NCI-H146 (cell line): ENCODE results near the gene AVL9.
A peak's percentile ranks its signal among the peaks of the same experiment; 100 is the strongest.
"Not testable (repeated sequence)": the region's sequence is repeated elsewhere in the genome, so short reads cannot be mapped to it uniquely, and the experiment has no call there.

Source experiments
- DNase-seq: peaks from one replicate; lab custom pipeline; 2025; lab: John Stamatoyannopoulos, UW

AVL9 gene

DNA sequence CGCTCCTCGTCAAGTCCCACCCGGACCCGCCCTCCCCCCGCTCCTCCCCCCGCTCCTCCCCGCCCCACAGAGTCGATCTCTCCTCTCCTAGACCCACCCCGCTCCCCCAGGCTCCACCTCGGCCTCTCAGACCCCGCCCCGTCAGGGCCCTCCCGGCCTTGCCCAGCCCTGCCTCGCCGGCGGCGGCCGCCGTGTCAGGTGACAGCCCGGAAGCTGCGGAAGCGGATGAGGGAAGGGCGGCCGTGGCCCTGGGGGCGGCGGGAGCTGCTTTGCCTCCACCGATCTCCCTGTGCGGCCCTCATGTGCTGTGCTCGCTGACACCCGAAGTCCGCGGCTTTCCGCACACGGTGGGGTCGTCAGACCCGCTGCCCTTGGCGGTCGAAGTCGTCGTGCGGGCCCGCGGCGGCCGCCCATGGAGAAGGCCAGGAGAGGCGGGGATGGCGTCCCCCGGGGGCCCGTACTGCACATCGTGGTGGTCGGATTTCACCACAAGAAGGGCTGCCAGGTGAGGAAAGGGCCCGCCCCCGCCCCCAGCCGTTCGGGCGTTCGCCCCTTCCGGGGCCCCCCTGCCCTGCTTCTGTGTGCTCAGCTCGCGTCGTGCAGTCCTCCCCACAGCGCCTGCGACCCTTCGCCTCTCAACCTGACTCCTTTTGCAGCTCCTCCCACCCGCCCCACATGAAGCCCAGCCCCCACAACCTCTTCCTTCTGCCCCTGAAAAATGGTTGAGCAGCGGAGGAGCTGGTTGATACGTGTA is at the start of gene AVL9:
AVL9 (plus strand) TSS at position 192 of the 754 bp plus-strand sequence; CDS start at position 413, 221 bp downstream.
- peak; percentile 97 for DNase-seq

DNA sequence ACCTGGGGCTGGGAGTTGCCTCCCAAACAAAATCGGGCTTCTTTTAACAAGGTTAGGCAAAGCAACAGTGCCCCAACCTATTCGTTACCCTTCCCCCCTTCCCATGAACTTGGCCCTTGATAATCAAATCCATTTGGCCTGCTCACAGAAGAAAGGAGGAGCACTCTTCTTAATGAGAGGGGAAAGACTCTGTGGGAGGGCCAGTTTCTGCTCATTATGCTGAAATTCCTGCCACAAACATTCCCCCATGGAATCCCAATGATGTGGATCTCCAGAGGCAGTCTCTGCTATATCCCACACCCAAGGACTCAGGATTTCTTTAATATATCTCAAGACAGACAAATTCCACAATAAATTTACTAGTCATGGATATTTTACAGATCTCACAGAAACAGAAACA is 48.1 kb upstream of the AVL9 start:
- no peak for DNase-seq

- DNase-seq, result no peak
Measured at GRCh38 chr7:32453341-32454011, 41.8 kb upstream of the AVL9 start.

DNA sequence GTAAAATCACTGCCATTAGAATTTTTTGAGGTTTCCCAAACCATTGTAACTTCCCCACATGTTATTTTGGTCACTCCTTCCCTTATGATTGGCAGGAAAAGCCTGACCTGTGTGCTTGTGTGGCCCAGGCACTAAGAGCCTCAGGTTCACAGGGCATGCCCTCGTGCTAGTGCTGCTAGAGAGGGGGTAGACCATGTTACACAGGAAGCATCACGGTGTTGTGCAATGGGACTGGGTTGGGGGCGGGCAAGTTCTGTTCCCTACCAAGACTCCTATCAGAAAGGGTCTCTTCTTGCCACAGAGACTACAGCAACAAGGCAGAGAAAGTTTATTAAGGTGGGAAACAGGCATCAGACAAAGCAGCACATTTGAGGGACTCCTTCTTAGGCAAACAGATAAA is 37.3 kb upstream of the AVL9 start:
- no peak for DNase-seq

GRCh38 chr7:32459788-32460187 is 35.5 kb upstream of the AVL9 start:
- DNase-seq, result no peak

DNA sequence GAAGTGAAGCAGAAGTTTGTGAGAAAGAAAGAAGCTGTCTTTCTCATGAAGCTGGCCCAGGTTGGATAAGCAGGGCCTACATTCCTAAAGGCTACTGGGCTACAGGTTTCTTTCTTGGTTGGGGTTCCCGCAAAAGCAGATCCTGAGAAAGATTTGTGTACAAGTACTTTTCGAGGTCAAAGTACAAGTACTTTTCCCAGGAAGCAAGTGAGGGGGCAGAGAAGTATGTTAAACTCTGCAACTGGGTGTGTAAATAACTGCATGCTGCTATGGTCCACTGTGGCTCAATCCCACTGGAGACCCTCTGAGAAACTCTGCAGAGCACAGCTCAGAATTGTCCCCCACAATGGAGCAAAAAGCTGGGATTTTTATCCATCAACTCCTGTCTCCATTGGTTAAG is 33.8 kb upstream of the AVL9 start:
- no peak for DNase-seq

GRCh38 chr7:32462451-32462850 is 32.8 kb upstream of the AVL9 start:
- DNase-seq, result no peak

DNA sequence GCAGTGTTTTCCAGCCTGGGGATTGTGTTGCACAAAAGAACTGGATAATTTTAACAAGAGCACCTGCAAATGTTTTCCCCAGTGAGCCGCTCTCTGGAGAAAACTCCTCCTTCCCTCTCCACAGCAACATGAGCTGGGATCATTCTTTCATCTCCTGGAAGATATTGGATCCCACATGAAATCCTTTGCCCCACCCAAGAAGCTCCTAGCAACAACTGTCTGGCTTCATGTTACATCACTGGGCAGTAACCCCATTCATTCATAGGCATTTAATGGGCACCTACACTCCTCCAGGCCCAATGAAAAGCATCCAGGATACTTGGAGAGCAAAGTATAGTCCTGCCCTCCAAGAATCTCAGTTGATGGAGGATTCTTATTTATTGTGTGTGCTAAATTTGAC is 32.3 kb upstream of the AVL9 start:
- no peak for DNase-seq

GRCh38 chr7:32464641-32465416 is 30.5 kb upstream of the AVL9 start:
- not testable (repeated sequence) for DNase-seq

- DNase-seq, result not testable (repeated sequence)
Measured at GRCh38 chr7:32470004-32470403, 25.3 kb upstream of the AVL9 start.

DNA sequence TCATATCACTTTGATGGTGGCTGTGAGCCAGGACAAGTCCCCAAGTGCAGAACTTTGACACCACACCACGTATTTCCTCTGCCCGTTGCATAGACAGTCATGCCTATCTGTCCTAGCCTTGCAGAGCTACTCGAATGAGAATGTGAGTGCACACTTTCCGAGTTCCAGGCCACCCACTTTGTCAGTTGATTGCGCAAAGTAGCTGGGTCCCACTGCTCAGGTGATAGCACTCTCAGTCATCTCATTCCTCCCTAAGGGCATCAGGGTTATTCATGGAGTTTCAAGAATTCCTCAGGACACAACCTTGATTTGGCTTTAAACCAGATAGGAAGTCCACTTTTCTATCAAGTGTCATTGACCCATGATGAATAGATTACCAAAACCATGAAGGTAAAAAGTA is 24.4 kb upstream of the AVL9 start:
- DNase-seq, result no peak

DNA sequence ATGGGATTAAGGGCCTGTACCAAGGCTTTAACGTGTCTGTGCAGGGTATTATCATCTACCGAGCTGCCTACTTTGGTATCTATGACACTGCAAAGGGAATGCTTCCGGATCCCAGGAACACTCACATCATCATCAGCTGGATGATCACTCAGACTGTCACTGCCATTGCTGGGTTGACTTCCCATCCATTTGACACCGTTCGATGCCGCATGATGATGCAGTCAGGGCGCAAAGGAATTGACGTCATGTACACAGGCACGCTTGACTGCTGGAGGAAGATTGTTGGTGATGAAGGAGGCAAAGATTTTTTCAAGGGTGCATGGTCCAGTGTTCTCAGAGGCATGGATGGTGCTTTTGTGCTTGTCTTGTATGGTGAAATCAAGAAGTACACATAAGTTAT is 23.3 kb upstream of the AVL9 start:
- no peak for DNase-seq

DNA sequence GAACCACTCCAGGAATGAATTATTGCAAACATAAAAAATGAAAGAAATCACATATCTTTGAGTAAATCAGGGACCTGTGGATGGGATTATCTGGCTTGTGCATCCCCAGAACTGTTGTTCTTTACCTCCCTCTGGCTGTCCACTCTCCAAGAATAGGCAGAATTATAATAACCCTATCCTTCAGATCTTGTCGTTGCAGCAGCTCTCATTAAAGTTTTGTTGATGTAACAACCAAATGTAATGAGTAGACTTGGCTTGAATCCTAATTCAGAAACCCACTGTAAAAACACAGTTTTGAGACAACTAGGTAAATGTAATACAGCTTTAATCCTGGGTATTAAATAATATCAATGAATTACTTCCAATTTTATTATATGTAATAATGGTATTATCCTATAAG is 21.3 kb upstream of the AVL9 start:
- no peak for DNase-seq

DNA sequence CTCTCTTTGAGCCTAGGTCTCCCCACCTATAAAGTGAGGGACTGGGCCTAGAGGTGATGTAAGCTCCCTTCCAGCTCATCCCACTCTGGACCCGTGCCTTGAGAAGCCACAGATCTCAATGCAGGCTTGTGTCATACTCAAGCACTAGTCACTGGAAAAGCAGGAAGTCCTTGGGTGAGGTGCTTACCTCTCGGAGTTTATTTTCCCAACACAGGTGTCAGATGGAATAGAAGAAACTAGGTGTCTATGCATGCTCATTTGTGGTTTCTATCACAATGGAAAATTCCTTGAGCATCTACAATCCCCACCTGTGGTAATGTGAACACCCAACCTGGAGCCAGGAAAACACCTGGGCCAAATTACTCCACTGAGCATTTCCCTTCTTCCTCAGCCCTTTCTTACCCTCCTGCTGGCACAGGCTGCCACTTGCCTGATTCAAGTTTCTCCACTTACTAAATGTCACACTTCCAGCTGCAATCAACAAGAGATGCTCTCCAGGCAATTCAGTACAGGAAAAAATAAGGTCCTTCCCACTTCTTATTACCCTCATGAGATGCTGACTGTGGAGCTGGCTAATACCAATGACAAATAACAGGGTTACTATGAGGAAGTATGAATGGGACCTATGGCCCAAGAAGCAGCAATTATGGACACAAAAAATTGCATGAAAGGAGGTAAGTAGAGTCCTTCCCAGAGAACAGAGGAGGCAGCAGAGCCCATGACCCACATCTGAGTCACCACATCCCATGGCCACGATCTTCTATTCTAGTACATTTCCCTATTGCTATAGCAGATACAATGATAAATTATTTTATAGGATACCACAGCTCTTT is 18.3 kb upstream of the AVL9 start:
- no peak for DNase-seq

DNA sequence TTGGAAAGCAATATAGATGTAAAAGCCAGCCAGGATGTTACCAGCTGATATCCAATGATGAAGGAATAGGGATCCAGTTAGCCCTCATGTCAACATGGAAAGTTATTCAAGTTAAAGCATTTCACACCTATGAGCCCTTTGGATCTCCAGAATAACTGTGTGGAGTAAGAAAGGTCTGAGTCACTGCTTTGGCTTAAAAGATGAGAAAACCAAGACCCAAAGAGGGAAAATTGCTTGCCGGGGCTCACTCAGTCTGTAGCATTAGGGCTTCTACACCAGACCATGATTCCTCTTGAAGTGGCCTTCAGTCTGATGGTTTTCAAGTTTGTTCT is 17.7 kb upstream of the AVL9 start:
- no peak for DNase-seq

DNA sequence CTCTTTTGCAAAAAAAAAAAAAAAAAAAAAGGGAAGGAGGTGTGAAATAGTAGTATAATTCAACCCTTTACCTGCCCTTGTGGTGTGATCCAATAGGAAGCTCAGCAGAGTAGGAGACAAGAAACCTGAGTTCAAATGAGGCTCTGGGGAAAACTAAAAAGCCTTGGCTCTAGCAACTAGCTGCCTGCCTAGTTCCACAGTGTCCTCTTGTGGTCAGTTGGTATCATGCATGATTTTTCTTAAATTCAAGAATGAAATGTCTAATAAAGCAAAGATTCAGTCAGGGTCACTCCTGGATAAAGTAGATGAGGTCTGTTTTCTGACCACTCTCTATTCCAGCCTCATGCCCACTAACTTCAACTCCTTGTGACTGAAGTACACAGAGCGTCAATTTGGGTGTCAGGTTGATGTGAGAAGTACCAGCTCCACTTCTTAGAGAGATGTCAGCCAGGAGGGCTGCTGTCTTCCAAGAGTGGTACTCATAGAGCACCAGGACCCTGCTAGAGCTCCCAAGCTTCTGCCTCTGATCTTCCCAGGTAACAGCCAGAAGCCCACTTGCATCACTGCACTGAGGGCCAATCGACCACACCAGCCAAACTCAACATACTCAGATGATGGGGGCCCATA is 15.6 kb upstream of the AVL9 start:
- peak; percentile 30 for DNase-seq

DNA sequence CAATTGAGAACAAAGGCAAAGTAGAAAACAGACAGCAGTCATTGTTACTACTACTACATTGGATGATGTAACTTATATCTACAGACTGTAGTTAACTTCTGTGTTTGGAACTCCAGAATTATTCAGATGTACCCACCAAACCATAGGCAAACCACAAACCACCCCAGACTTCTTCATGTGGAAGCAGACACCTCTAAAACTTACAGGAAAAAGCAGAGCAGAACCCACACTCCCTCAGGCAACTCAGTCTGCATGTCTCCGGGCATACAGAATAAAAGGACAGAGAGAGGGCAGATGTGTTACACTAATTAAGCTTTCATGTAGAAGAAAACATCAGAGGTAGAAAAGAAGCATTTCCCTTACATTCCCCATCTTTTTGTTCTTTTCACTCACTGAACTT is 14.1 kb upstream of the AVL9 start:
- no peak for DNase-seq

DNA sequence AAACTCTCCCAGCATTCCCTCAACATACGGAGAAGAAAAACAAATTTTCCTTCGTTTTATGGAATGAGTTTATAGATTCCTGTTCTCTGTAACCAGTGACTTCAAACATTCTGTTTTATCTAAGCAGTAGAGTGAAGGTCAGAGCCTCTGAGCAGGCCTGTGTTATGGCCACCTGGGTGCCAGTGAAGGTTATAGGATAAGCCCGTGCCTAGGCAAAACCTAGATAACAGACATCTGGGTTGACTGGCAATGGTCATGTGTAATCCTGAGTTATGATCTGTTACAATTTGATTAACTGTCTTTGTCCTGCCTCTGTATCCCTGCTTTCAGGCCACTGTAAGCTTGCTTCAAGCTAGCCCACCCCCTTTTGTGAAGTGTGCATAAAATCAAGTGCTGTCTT is 13.4 kb upstream of the AVL9 start:
- DNase-seq, result no peak

- DNase-seq, result no peak
Measured at GRCh38 chr7:32489788-32490126, 5.5 kb upstream of the AVL9 start.

DNA sequence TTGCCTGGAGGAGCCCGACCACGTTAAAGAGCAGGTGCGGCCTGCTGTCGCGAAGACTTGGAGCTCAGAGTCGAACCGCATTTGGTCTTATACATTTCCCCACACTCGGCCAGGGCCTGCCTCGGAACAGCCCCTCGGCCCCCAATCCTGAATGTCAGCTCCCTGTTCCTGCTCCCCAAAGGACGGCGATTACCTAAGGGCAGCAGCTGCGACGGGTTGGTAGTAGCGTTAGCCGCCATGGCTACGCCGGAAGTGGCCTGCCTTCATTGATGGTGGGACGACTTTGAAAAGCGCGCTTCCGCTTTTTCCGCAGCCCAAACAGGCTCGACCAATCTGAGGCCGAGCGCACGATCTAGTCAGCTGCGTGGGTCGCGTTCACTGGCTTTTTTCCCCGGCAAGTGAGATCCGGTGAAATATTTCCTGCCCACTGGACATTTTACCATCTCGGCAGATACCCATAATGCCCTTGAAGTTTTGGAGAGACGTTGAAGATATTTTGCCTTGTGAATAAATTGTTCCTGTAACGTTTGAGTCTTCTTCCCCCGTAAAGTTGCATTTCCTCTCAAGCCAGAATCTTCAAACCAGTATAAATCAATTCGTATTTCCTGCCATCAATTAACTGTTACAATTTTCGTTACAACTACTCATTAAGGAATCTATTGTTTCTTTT is 5.0 kb upstream of the AVL9 start, which contains the start of gene LSM5:
LSM5 (minus strand) TSS at position 254 of the 670 bp plus-strand sequence; CDS start at position 239, 15 bp downstream.
- peak; percentile 94 for DNase-seq

DNA sequence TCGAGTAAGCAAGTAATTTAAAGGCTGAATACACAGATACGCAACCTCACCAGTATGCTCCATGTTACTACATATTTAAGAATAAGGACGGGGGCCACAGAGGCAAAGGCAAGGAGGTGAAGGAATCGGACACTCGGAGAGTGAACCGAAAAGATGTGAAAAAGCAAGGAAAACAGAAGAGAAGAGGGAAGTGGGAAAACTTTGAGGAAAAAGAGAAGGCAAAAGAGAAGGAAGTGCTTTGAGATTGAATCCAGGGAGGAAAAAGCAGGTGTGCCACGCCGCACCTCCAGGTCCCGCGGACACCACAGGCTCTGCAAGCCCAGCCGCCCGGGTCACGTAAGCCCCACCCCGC is 367 bp upstream of the AVL9 start:
- no peak for DNase-seq
